Hepatocyte (in vitro differentiated cells): ENCODE measurements around the gene ITPR3. TPM values are rescaled to one million over a fixed set of nuclear protein-coding genes. Genes with fewer than 3 reads are reported as not detected.

ENCODE experiments used
- DNase-seq: peaks from one replicate; pipeline ENCODE4 v3.0.0-alpha.2; 2016; ENCODE audit warnings: low spot score
- H2AFZ ChIP-seq: fragments of 200-600 bp; sonication (generic); 2 replicates; pipeline ENCODE4 v1.6.0; 2016; ENCODE audit warnings: antibody characterized with exemption, mild to moderate bottlenecking
- H3K27ac ChIP-seq: fragments of 200-600 bp; sonication (generic); 2 replicates; pipeline ENCODE4 v1.5.1; 2016; ENCODE audit warnings: mild to moderate bottlenecking
- H3K27me3 ChIP-seq: fragments of 200-600 bp; sonication (generic); 2 replicates; pipeline ENCODE4 v1.6.1; 2016
- H3K36me3 ChIP-seq: fragments of 200-600 bp; sonication (generic); replicated peaks from 2 replicates; pipeline ENCODE4 v1.5.1; 2016; ENCODE audit warnings: low read depth; ENCODE audit not compliant: insufficient read depth
- H3K4me1 ChIP-seq: fragments of 200-600 bp; sonication (generic); 2 replicates; pipeline ENCODE4 v1.5.1; 2016; ENCODE audit warnings: mild to moderate bottlenecking, moderate library complexity; ENCODE audit not compliant: insufficient read depth
- H3K4me2 ChIP-seq: fragments of 200-600 bp; sonication (generic); 2 replicates; pipeline ENCODE4 v1.6.0; 2016
- H3K4me3 ChIP-seq: fragments of 200-600 bp; sonication (generic); 2 replicates; pipeline ENCODE4 v1.5.1; 2016; ENCODE audit warnings: mild to moderate bottlenecking
- H3K79me2 ChIP-seq: fragments of 200-600 bp; sonication (generic); 2 replicates; pipeline ENCODE4 v1.6.0; 2017; ENCODE audit warnings: mild to moderate bottlenecking
- H3K9me2 ChIP-seq: fragments of 200-600 bp; sonication (generic); replicated peaks from 2 replicates; pipeline ENCODE4 v1.6.0; 2017; ENCODE audit warnings: mild to moderate bottlenecking; ENCODE audit not compliant: insufficient read depth
- H3K9me3 ChIP-seq: fragments of 200-600 bp; sonication (generic); 2 replicates; pipeline ENCODE4 v1.5.1; 2016; ENCODE audit warnings: low read depth, mild to moderate bottlenecking
- H4K20me1 ChIP-seq: fragments of 200-600 bp; sonication (generic); 2 replicates; pipeline ENCODE4 v1.6.0; 2016; ENCODE audit warnings: mild to moderate bottlenecking; ENCODE audit not compliant: insufficient read depth, poor library complexity, severe bottlenecking
- EZH2 ChIP-seq: fragments of 200-600 bp; sonication (generic); IDR thresholded peaks from 2 replicates; pipeline ENCODE4 v1.6.1; 2016; ENCODE audit warnings: antibody characterized with exemption, mild to moderate bottlenecking, borderline replicate concordance
- EZH2phosphoT487 ChIP-seq: fragments of 200-600 bp; sonication (generic); IDR thresholded peaks from one replicate; pipeline ENCODE4 v1.6.1; 2018; ENCODE audit warnings: antibody characterized with exemption, mild to moderate bottlenecking, low read depth, moderate library complexity; ENCODE audit not compliant: unreplicated experiment, severe bottlenecking
- WGBS: methylation state at CpG from one replicate; pipeline ENCODE4 v1.1.6; 2016; ENCODE audit warnings: low lambda C conversion rate; ENCODE audit errors: missing lambda C conversion rate; 5-methylcytosine and 5-hydroxymethylcytosine counted together
- polyA plus RNA-seq: library from polyadenylated mRNA; unstranded; fragments of >200 nt; fragmentation: Nextera tagmentation; extraction: Ambion mirVana; gene quantifications from 2 replicates; pipeline ENCODE4 v1.2.1, GENCODE V29; 2016
- total RNA-seq: library from RNA; depleted of rRNA; stranded (reverse); fragments of >200 nt; gene quantifications from 2 replicates; pipeline ENCODE4 v1.2.3, GENCODE V29; 2014
- TF ChIP-seq, protein P1 (sequence below): fragments of 200-600 bp; sonication (generic); IDR thresholded peaks from 2 replicates; pipeline ENCODE4 v1.5.1; 2016; ENCODE audit warnings: antibody characterized with exemption, mild to moderate bottlenecking; ENCODE audit not compliant: poor library complexity

Gene ITPR3
- total and polyA plus RNA-seq, 2 experiments from 2014 or later = 16.5 to 39.6 TPM

DNA sequence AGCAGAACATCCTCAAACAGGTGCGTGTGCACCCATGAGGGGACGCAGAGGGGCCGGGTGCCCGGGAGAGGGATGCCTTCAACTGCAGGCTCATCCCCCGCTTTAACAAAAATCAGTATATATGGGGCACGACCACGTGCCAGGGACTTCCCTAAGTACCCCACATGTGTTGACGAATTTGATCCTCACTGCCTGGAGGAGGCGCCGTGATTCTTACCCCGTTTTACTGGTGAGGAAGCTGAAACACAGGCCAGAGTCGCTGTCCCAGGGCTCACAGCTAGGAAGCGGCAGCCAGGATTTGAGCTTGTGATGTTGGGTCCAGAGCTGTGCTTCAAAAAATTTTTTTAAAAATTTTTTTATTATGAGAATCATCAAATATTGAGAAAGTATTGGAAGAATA, 44.8 kb downstream of the ITPR3 start:
- Histone ChIP-seq H3K27me3 (no peaks in the 10 kb centered on the region), H2AFZ (no peak overlapping the region), H3K4me2 (no peak overlapping the region), H4K20me1 (no peaks in the 10 kb centered on the region), H3K79me2 (no peaks in the 10 kb centered on the region), H3K9me2 (no peaks in the 10 kb centered on the region), H3K4me3 (no peak overlapping the region), H3K4me1 (no peaks in the 10 kb centered on the region), H3K27ac (no peak overlapping the region), H3K36me3 (no peaks in the 10 kb centered on the region), H3K9me3 (no peaks in the 10 kb centered on the region)
- WGBS = 88% methylated on average over 13 of the region's 13 CpGs
- TF ChIP-seq, protein P1, sequence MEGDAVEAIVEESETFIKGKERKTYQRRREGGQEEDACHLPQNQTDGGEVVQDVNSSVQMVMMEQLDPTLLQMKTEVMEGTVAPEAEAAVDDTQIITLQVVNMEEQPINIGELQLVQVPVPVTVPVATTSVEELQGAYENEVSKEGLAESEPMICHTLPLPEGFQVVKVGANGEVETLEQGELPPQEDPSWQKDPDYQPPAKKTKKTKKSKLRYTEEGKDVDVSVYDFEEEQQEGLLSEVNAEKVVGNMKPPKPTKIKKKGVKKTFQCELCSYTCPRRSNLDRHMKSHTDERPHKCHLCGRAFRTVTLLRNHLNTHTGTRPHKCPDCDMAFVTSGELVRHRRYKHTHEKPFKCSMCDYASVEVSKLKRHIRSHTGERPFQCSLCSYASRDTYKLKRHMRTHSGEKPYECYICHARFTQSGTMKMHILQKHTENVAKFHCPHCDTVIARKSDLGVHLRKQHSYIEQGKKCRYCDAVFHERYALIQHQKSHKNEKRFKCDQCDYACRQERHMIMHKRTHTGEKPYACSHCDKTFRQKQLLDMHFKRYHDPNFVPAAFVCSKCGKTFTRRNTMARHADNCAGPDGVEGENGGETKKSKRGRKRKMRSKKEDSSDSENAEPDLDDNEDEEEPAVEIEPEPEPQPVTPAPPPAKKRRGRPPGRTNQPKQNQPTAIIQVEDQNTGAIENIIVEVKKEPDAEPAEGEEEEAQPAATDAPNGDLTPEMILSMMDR = no peak
- no peak for TF ChIP-seq EZH2
- no peak for TF ChIP-seq EZH2phosphoT487
- no peak for DNase-seq

DNA sequence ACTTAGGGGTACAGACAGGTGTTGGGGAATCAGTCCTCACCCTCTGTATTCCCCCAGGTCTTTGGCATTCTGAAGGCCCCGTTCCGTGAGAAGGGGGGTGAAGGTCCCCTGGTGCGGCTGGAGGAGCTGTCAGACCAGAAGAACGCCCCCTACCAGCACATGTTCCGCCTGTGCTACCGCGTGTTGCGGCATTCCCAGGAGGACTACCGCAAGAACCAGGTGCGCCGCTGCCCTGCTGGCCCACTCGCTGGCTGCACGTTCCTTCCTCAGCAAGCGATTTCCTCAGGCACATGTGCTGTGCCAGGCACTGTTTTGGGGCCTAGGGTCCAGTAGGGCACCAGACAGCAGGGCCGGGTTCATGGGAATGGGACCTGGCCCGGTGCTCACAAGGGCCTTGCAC, 46.0 kb downstream of the ITPR3 start:
- no peak overlapping the region for H3K27ac ChIP-seq
- TF ChIP-seq, protein P1 = no peak
- no peak for TF ChIP-seq EZH2
- no peaks in the 10 kb centered on the region for H3K4me1 ChIP-seq
- no peaks in the 10 kb centered on the region for H3K27me3 ChIP-seq
- no peak overlapping the region for H3K4me3 ChIP-seq
- H2AFZ ChIP-seq = no peak overlapping the region
- H3K9me3 ChIP-seq = no peaks in the 10 kb centered on the region
- H3K4me2 ChIP-seq = no peak overlapping the region
- H3K79me2 ChIP-seq = no peaks in the 10 kb centered on the region
- 97% methylated on average over 16 of the region's 16 CpGs for WGBS
- no peaks in the 10 kb centered on the region for H3K9me2 ChIP-seq
- DNase-seq = no peak
- H4K20me1 ChIP-seq = no peaks in the 10 kb centered on the region
- H3K36me3 ChIP-seq = no peaks in the 10 kb centered on the region

DNA sequence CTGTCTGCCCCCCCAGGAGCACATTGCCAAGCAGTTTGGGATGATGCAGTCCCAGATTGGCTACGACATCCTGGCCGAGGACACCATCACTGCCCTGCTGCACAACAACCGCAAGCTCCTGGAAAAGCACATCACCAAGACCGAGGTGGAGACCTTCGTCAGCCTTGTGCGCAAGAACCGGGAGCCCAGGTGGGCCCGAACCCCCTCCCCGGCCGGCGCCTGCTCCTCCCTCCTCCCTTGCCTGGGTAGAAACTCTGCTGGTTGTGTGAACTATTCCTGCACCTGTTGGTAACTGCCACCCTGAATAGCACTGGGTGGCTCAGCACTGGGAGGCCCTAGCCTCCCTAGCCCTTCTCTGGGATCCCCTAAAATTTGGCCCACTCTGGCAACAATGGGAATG, 46.7 kb downstream of the ITPR3 start:
- no peak for DNase-seq
- H3K4me1 ChIP-seq = no peaks in the 10 kb centered on the region
- H3K79me2 ChIP-seq = no peaks in the 10 kb centered on the region
- H3K27ac ChIP-seq = no peak overlapping the region
- H2AFZ ChIP-seq = no peak overlapping the region
- H3K36me3 ChIP-seq = no peaks in the 10 kb centered on the region
- H4K20me1 ChIP-seq = no peaks in the 10 kb centered on the region
- no peaks in the 10 kb centered on the region for H3K9me3 ChIP-seq
- H3K9me2 ChIP-seq = no peaks in the 10 kb centered on the region
- WGBS = 97% methylated on average over 11 of the region's 11 CpGs
- TF ChIP-seq EZH2phosphoT487 (no peak), EZH2 (no peak)
- TF ChIP-seq, protein P1 = no peak
- H3K4me3 ChIP-seq = no peak overlapping the region
- H3K27me3 ChIP-seq = no peaks in the 10 kb centered on the region
- H3K4me2 ChIP-seq = no peak overlapping the region

DNA sequence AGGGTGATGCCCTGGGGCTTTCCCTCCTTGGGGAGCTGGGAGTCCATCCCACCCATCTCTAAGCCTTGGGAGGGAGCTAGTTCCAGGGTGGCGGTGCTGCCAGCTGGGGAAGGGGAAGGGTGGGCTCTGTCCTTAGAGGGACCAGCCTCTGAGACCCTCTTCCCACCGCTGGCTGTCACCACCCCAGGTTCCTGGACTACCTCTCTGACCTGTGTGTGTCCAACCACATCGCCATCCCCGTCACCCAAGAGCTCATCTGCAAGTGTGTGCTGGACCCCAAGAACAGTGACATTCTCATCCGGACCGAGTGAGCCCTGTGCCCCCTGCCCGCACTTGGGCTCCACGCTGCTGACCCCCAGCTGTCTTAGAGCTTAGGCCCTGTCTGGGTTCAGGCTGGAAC, 47.2 kb downstream of the ITPR3 start:
- Histone ChIP-seq H2AFZ (no peak overlapping the region), H3K9me2 (no peaks in the 10 kb centered on the region), H3K4me3 (no peak overlapping the region), H3K36me3 (no peaks in the 10 kb centered on the region), H4K20me1 (no peaks in the 10 kb centered on the region), H3K27ac (peak overlapping the region; percentile 34), H3K9me3 (no peaks in the 10 kb centered on the region), H3K27me3 (no peaks in the 10 kb centered on the region), H3K79me2 (no peaks in the 10 kb centered on the region), H3K4me2 (no peak overlapping the region), H3K4me1 (no peaks in the 10 kb centered on the region)
- WGBS = 97% methylated on average over 8 of the region's 8 CpGs
- DNase-seq = no peak
- TF ChIP-seq, protein P1 = no peak
- TF ChIP-seq EZH2phosphoT487 (no peak), EZH2 (no peak)
